ENCODE measurements around the gene TSHR. TPM values are rescaled to one million over a fixed set of nuclear protein-coding genes. Genes with fewer than 3 reads are reported as not detected.
"Not testable (repeated sequence)": the region's sequence is repeated elsewhere in the genome, so short reads cannot be mapped to it uniquely, and the experiment has no call there.

Gene TSHR
- polyA plus RNA-seq, 4 donors = 0.21 to 0.34 (median 0.25) TPM; not detected in 1

DNA sequence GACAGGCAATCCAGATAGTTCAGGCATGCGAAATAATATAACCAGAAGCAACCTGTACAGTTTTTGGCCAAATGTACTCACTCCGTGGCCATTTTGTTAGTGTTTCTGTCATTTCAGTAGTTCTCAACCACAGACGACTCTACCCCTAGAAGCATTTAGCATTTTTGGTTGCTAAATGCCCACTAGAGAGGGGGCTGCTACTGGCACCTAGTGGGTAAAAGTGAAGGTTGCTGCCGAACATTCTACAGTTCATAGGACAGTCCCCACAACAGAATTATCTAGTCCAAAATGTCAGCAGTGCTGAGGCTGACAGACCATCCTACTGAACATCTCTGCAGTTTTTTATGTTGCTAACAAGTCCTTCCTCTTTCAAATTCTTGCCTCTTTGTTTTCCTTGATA lies 107.4 kb downstream of the TSHR start:
- DNase-seq (ENCODE audit: low read depth in 4 of 4, low spot score in 3 of 4) = no peak

DNA sequence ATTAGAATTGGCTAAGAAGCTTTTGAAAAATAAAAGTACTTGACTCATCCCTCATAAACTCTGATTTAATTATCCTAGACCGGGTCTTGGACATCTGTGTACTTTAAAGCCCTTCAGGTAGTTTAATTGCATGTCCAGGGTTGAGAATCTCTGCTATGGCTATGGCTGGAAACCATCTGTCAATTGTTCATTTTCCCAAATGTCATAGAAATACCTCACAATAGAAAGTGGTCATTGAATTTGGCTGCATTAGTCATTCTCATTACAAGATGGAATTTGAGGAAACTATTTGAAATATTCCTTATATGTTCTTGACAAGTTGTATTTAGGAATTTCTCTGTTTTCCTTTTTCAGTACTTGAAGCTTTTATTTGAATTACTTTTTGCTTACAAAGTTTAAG lies 111.3 kb downstream of the TSHR start:
- DNase-seq (ENCODE audit: low read depth in 4 of 4, low spot score in 3 of 4) = no peak

DNA sequence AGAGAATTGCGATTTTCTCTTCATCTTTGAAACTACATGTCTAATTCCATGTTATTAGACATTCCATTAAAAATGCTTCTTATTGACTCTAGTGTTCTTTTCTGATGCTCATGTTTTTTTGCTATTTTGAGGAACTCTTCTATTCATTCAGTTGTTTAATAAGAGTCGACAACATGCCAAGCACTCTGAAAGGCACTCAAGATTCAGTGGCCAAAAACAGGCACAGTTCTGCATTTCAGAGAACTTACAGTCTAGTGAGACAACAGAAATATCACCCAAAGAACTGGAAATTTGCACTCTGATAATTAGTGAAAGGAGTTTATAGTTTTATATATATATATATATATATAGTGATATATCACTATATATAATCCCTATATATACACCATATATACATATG lies 111.7 kb downstream of the TSHR start:
- no peak for DNase-seq (ENCODE audit: low read depth in 4 of 4, low spot score in 3 of 4)

GRCh38 chr14:81068176-81068782 lies 112.9 kb downstream of the TSHR start:
- DNase-seq (ENCODE audit: low read depth in 4 of 4, low spot score in 3 of 4) = no peak

GRCh38 chr14:81070511-81070910 lies 115.1 kb downstream of the TSHR start:
- no peak for DNase-seq (ENCODE audit: low read depth in 4 of 4, low spot score in 3 of 4)

DNA sequence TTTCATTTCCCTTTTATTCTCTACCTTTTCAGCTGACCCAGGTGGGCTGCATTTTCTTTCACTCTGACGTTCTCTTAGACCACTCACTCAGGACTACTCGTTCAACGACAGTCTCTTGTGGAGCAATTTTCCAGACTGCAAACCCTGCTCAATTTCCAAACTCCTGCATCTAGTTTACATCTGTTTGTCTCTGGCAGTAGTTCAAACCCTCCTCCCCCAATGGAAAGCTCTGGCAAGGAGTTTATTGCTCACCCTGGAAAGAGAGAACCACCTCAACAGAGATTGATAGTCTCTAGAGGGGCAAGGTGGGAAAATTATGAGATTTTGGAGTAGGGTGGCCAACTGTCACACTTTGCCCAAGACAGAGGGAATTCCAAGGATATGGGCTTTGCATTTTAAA lies 130.2 kb downstream of the TSHR start:
- DNase-seq (ENCODE audit: low read depth in 4 of 4, low spot score in 3 of 4) = no peak

GRCh38 chr14:81087230-81087629 lies 131.8 kb downstream of the TSHR start:
- DNase-seq (ENCODE audit: low read depth in 4 of 4, low spot score in 3 of 4) = no peak

DNA sequence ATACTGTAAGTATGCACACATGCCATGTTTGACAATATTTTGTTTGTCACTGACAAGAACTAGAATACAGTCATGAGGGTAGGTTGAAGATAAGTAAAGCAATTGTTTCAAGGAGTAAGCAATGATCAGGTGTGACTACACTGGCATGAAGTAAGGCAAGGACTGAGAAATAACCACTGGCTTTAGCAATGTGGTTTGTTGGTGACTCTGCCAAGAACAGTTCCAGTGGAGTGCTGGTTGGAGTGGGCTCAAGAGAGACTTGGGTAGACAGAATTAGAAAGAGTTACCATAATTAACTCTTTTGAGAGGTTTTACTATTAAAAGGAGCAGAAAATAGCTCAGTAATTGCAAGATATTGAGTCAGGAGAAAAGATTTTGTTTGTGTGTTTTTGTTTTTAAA lies 135.7 kb downstream of the TSHR start:
- DNase-seq (ENCODE audit: low read depth in 4 of 4, low spot score in 3 of 4) = no peak

DNA sequence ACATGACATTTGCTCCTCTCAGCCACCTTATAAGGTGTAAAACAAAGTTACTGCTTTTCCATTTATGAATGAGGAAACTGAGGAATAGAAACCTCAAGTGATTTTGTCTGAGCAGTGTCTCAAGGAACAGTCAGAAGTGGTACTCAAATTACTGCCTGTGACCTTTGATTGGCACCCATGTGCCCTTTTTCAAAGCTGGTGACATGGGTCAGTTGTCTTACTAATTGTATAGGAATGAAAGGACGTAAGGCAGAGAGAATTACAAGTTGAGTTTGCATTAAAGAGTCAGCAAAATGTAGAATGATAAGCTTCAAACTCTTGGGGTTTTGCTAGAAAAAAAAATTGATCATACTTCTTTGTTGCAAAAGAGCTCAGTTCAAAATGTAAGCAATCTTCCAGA lies 136.2 kb downstream of the TSHR start:
- DNase-seq (ENCODE audit: low read depth in 4 of 4, low spot score in 3 of 4) = no peak

GRCh38 chr14:81093651-81094050 lies 138.2 kb downstream of the TSHR start:
- no peak for DNase-seq (ENCODE audit: low read depth in 4 of 4, low spot score in 3 of 4)

DNA sequence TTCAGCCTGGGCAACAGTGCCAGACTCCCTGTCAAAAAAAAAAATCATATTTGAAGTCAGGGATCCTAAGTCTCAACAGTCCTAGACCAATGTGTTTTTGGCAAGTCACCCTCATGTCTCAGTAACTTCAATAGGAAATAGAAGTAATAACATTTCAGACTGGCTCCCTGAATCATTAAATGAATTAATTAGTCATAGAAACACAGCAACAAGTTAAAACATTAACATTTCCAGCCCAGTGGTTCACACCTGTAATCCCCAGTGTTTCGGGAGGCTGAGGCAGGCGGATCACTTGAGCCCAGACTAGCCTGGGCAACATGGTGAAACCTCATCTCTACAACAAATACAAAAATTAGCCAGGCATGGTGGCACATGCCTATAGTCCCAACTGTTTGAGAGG lies 140.1 kb downstream of the TSHR start:
- no peak for DNase-seq (ENCODE audit: low read depth in 4 of 4, low spot score in 3 of 4)

GRCh38 chr14:81096656-81097055 lies 141.2 kb downstream of the TSHR start:
- DNase-seq (ENCODE audit: low read depth in 4 of 4, low spot score in 3 of 4) = no peak

- no peak for DNase-seq (ENCODE audit: low read depth in 4 of 4, low spot score in 3 of 4)
Measured at GRCh38 chr14:81102217-81102616, 146.8 kb downstream of the TSHR start.

GRCh38 chr14:81103443-81103842 lies 148.0 kb downstream of the TSHR start:
- DNase-seq (ENCODE audit: low read depth in 4 of 4, low spot score in 3 of 4) = no peak

DNA sequence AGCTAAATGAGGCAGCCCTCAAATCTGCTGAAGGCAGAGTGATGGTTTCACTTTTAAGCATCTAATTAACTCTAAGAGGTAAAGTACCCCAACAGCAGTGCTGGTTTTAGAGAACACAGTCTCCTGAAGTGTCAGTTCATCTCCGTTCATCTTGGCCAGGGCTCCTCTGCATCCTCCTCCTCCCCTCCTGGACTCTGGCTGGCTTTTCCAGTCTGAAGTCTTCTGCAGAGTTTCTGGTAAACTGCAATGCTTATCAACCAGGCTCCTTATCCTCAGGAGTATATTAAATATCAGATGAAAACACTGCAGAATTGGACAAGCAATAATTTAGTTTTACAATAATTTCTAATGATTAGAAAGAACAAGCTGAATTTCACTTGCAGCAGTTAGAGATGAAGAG lies 150.0 kb downstream of the TSHR start:
- DNase-seq (ENCODE audit: low read depth in 4 of 4, low spot score in 3 of 4) = no peak

- no peak for DNase-seq (ENCODE audit: low read depth in 4 of 4, low spot score in 3 of 4)
Measured at GRCh38 chr14:81105961-81106360, 150.5 kb downstream of the TSHR start.

DNA sequence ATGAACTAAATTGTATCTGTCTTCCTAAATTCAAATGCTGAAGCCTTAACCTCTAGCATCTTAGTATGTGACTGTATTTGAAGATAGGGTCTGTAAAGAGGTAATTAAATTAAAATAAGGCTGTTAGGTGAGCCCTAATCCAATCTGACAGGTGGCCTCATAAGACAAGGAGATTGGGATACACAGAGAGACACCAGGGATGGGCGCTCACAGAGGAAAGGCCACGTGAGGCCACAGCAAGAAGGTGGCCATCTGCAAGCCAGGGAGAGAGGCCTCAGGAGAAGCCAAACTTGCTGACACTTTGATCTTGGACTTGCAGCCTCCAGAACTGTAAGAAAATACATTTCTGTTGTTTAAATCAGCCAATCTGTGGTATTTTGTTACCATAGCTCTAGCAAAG lies 154.8 kb downstream of the TSHR start:
- DNase-seq (ENCODE audit: low read depth in 4 of 4, low spot score in 3 of 4) = no peak

GRCh38 chr14:81113176-81113575 lies 157.8 kb downstream of the TSHR start:
- no peak for DNase-seq (ENCODE audit: low read depth in 4 of 4, low spot score in 3 of 4)

- not testable (repeated sequence) for DNase-seq (ENCODE audit: low read depth in 4 of 4, low spot score in 3 of 4)
Measured at GRCh38 chr14:81113945-81114820, 158.8 kb downstream of the TSHR start.

- DNase-seq (ENCODE audit: low read depth in 4 of 4, low spot score in 3 of 4) = no peak
Measured at GRCh38 chr14:81120501-81120900, 165.1 kb downstream of the TSHR start.

DNA sequence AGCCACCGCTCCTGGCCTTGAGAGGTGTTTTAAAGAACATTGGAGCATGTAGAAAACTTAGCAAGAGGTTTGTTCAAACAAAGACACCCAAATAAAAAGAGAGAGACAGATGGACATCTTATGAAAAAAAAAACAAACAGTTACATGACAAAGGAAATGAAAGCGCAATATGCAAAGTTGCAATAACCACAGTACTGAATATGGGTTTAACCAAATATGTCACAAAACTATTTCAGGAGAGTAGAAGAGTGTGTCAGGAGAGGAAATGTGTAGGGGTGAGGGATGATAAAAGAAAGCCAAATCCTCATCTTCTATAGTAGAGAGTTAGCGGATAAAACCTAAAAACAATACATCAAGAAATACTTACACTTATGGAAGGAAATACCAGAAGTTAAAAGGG lies 166.9 kb downstream of the TSHR start:
- DNase-seq (ENCODE audit: low read depth in 4 of 4, low spot score in 3 of 4) = no peak

DNA sequence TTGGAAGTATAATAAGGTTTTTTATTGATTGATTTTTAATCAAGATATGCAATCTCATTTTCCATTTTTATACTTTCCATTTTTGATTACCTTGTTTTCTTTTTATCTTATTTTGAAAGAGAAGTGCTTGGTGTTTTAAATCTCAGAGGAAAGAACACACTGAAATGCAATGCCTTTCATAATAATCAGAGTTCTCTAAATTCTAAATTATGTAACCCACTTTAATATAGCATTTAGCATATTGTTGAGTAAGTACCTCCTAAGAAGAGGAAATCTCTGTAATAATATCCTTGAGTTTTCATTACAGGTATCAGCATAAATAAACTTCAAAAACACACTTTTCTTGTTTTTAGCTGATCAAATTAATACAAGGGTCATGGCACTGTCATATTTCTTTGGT lies 168.4 kb downstream of the TSHR start:
- DNase-seq (ENCODE audit: low read depth in 4 of 4, low spot score in 3 of 4) = no peak

Measured in right renal pelvis (tissue), 4 donors.